Activated CD8-positive, alpha-beta memory T cell treated with anti-CD3 and anti-CD28 coated beads, Interleukin-2, amount 50 U/mL, for 24 hours (primary cell): ENCODE results near the gene RPS27L.
"Not testable (repeated sequence)": the region's sequence is repeated elsewhere in the genome, so short reads cannot be mapped to it uniquely, and the experiment has no call there.

Experiments
- DNase-seq: peaks from one replicate; pipeline ENCODE4 v3.0.0-alpha.2; 2020; ENCODE audit errors: extremely low read depth

The RPS27L gene

GRCh38 chr15:63140936-63141335, 16.3 kb downstream of the RPS27L start:
- DNase-seq = no peak

GRCh38 chr15:63136742-63137141, 20.5 kb downstream of the RPS27L start:
- DNase-seq = no peak

- DNase-seq = no peak
Measured at GRCh38 chr15:63135804-63136203, 21.5 kb downstream of the RPS27L start.

- DNase-seq = no peak
Measured at GRCh38 chr15:63135281-63135680, 22.0 kb downstream of the RPS27L start.

GRCh38 chr15:63134245-63134985, 22.9 kb downstream of the RPS27L start:
- DNase-seq = no peak

GRCh38 chr15:63133786-63134185, 23.5 kb downstream of the RPS27L start:
- no peak for DNase-seq

- no peak for DNase-seq
Measured at GRCh38 chr15:63126726-63127125, 30.6 kb downstream of the RPS27L start.

- no peak for DNase-seq
Measured at GRCh38 chr15:63124506-63124905, 32.8 kb downstream of the RPS27L start.

GRCh38 chr15:63122002-63122875, 35.0 kb downstream of the RPS27L start:
- DNase-seq = peak; percentile 14

- peak; percentile 45 for DNase-seq
Measured at GRCh38 chr15:63121382-63122001, 35.8 kb downstream of the RPS27L start, which contains the start of gene LACTB. LACTB (plus strand) TSS chr15:63121861; CDS start chr15:63121872, 11 bp downstream.

GRCh38 chr15:63118854-63119253, 38.4 kb downstream of the RPS27L start:
- DNase-seq = no peak

- DNase-seq = no peak
Measured at GRCh38 chr15:63114465-63114864, 42.8 kb downstream of the RPS27L start.

GRCh38 chr15:63112871-63113270, 44.4 kb downstream of the RPS27L start:
- DNase-seq = no peak

GRCh38 chr15:63111481-63111880, 45.8 kb downstream of the RPS27L start:
- DNase-seq = no peak

- no peak for DNase-seq
Measured at GRCh38 chr15:63110428-63111026, 46.8 kb downstream of the RPS27L start.

- DNase-seq = no peak
Measured at GRCh38 chr15:63109920-63110319, 47.4 kb downstream of the RPS27L start.

- no peak for DNase-seq
Measured at GRCh38 chr15:63109498-63109897, 47.8 kb downstream of the RPS27L start.

- DNase-seq = no peak
Measured at GRCh38 chr15:63107895-63108546, 49.3 kb downstream of the RPS27L start.

GRCh38 chr15:63105354-63105753, 51.9 kb downstream of the RPS27L start:
- DNase-seq = not testable (repeated sequence)

- no peak for DNase-seq
Measured at GRCh38 chr15:63104727-63105126, 52.5 kb downstream of the RPS27L start.

- no peak for DNase-seq
Measured at GRCh38 chr15:63103416-63103815, 53.9 kb downstream of the RPS27L start.
